AG20443 (cell line): ENCODE measurements around the gene APOL2.
A peak's percentile ranks its signal among the peaks of the same experiment; 100 is the strongest.
"Not testable (repeated sequence)": the region's sequence is repeated elsewhere in the genome, so short reads cannot be mapped to it uniquely, and the experiment has no call there.

ENCODE experiments used
- DNase-seq: peaks from one replicate; pipeline ENCODE4 v3.0.0; 2012; ENCODE audit warnings: low spot score, mixed read lengths

APOL2 gene

GRCh38 chr22:36197514-36198146 is 41.7 kb downstream of the APOL2 start:
- no peak for DNase-seq

- peak; percentile 29 for DNase-seq
Observed at GRCh38 chr22:36197065-36197440, 42.3 kb downstream of the APOL2 start.

DNA sequence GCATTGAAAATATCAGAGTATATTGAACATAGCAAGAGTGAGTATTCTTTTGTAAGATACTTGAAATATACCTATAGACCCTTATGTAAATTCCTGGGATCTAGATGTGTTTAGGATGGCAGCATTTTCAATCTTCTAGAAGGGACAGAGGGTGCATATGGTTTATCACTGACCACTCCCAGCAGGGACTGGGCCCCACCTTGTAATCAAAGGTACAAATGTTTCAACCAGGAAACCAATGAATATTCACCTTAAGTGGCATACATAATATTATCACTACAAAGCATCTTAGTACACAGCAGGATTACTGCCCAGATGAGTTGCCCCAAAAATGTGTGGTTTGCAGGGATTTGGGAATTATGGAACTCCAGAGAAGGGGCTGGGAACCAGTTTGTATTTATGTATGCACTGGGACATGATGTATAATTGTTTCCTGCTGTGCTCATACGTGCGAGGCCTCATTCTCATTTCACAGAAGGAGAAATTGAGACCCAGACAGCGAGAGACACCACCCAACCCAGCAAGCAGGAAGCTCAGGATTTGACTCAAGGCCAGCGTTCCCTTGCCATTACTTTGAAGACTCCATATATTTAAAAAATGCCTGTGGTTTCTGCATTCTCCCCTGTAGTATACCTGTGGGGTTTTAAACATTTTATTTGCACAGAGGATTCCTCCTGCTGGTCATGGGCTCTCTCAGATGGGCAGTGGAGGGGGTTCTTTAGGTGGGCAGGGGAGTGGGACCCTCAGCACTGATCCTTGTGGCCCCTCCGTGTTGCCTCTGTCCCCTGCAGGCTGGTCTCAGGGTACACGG is 42.9 kb downstream of the APOL2 start:
- DNase-seq = no peak

DNA sequence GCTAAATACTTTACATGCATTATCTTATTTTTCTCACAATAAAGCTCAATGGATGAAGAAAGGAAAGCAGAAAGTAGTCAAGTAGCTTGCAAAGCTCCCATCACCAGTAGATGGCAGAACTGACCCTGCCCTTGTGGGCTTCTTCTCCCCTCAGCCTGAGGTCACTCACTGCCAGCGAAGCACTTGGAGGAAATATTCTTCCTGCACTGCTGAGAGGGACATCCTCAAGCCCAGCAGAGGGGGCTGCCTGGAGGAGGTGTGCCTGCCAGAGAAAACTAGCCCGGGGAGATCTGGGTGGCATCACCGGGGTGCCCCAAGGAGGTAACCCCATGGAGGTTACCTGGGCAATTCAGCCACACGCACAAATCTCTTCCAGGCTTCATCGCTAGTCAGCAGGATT is 44.4 kb downstream of the APOL2 start:
- peak; percentile 72 for DNase-seq

GRCh38 chr22:36194385-36194784 is 44.9 kb downstream of the APOL2 start:
- DNase-seq = no peak

DNA sequence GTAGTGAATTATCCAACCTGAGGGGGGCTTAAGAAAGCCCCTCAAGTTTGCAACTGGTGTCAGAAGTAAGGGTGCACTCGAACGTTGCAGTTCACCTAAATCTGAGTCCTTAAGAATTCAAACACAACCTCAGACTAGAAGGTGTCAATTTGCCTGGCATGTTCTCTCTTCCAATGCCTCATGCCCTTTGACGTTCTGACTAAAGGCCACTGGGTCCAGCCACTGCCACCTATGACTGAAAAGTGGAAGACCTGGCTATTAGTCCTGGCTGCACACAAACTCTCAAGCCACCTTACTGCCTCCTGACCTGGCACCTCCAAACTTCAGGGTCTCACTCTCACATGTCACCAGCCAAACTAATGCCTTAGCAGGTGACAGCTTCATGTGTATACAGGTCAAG is 45.8 kb downstream of the APOL2 start:
- DNase-seq = no peak

GRCh38 chr22:36193171-36193570 is 46.2 kb downstream of the APOL2 start:
- DNase-seq = no peak

DNA sequence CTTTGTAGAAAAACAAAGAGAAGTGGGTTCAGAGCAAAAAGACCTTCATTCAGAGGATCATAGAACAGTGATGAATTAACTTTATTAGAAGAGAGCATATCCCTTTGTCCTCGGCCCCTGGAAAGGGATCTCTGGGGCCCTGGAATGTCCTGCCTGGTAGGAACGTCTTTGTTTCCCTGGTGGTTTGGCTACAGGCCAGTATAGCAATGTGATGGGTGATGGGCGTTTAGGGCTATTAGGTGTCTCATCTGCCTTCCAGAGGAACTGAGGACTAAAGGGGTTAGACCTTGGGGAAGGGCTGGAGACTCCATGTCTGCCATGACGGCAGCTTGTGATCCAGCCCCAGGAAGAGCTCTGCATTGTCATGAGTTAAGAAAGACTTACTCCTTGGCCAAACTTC is 46.8 kb downstream of the APOL2 start:
- DNase-seq = no peak

DNA sequence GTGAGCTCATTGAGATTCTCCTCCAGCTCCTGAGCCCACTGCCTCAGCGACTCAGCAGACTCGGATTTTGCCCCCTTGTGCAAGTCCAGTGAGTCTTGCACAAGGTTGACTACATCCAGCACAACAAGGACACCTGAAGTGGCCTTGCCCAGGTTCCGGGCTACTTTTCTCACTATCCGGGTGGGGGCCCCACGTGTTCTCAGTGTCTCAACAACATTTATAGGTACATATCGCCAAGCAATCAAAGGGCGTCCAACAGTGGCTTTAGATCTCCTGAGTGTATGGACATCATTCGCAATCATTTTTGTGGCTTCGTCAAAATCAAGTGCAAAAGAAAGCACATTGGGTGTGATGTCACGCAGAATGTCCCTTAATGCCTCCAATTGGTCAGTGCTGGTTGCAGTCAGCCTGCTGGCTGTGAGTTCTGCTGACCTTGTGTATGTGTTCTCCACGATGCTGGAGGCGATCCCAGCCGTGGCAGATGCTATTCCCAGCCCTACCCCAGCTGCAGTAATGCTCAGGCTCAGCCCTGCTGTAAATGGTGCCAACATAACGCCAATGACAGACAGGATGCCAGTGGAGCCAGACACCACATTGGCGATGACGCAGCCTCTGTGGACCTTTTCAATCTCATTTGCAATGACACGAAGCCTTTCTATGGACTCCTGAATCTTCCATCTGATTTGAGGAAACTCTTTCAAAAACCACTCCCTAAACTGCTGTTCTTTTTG is 48.1 kb downstream of the APOL2 start:
- DNase-seq = peak; percentile 88

GRCh38 chr22:36187862-36188261 is 51.5 kb downstream of the APOL2 start:
- DNase-seq = not testable (repeated sequence)

GRCh38 chr22:36185828-36186624 is 53.3 kb downstream of the APOL2 start:
- no peak for DNase-seq

DNA sequence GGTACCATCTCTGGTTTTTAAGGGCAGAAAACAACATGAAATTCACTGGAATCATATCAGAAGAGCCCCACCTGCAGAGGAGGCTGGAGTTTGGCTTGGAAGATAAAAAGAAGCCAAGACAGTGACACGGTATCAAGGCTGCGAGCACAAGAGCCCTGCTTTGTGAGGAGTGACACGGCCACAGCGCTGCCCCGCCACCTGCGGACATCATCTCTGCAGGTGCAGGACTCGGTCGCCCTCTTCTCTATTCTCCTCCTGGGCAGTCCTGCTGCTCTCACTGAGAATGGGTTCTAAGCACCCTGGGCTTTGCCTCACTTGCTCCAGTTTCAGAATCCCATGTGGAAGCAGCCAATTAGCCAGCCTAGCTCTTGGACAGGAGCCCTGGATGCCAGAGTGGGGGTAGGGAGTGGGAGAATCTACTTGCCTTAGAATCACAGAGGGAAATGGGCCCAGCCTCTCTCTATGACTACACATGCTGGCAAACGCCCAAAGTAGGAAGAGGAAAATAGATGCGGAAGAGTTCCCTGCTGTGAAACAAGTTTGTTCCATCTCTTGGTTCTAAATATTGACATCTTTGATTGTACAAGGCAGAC is 54.8 kb downstream of the APOL2 start:
- peak; percentile 72 for DNase-seq

DNA sequence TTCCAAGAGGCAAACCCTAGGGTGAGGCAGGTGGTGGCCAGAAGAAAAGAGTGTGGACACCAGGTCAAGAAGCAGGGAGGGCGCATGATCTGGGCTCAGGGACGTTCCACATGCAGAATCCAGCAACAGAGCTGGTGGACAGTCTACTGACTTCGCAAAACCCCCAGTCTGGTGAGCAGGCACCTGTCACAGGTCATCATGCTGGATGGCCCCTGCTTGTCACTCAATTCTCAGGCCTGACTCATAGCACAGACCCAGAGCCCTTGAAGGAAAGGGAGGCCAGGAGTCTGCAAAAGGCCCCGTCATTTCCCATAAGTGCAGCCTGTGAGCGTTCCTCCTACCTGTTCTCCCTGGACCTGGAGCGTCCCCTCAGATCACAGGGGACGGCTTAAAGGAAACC is 55.9 kb downstream of the APOL2 start:
- DNase-seq = no peak

DNA sequence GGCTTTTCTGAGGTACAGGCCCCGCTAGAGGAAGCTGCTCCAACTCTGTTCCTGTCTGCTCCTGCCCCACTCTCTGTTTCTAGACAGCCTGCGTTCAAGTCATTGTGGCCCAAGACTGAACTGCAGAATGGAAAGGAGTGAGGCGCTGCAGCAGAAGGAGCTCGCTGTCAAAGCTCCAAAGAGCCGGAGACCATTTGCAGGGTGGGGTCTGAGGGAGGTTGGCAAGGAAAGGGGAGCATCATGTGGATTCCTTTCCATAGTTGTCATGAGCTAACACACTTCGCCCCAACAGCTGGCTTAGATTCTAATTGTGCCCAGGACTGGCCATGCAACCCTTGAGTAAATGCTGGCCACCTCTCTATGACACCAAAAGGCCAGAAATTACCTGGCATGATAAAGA is 56.5 kb downstream of the APOL2 start:
- peak; percentile 58 for DNase-seq

DNA sequence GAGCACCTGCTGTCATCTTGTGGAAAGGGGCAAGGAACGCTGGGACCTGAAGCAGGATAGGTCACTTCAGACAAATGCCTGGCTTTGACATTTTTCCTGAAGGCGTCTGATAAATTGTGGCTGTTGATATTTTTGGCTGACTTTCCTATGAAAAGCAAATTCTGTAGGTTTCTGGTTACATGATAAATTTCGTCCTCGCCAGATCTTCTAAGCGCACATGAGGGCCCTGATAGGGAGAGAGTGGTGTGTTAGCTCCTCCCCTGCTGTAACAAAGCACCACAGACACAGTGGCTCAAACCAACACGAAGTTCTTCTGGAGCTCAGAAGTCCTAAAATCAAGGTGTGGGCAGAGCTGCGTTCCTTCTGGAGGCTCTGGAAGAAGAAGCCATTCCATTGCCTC is 57.3 kb downstream of the APOL2 start:
- DNase-seq = no peak

DNA sequence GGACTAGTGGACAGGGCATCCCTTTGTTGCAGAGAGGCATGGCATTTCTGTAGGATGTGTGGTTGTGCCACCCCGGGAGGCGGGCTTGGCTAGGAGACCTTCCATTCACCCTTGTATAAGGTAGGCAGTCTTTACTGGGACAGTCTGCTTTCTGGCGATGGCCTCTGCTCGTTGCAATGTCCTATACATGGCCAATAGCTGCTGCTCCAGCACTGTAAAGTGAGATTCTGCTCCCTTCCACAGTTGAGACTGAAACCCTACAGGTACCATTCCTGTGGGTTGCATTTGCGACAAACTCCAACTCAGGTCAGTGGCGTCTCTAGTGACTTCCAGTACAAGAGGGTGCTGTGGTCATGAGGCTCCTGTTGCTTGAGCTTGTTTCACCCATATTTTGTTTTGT is 58.4 kb downstream of the APOL2 start:
- no peak for DNase-seq

GRCh38 chr22:36180038-36180880 is 59.1 kb downstream of the APOL2 start:
- DNase-seq = peak; percentile 89

DNA sequence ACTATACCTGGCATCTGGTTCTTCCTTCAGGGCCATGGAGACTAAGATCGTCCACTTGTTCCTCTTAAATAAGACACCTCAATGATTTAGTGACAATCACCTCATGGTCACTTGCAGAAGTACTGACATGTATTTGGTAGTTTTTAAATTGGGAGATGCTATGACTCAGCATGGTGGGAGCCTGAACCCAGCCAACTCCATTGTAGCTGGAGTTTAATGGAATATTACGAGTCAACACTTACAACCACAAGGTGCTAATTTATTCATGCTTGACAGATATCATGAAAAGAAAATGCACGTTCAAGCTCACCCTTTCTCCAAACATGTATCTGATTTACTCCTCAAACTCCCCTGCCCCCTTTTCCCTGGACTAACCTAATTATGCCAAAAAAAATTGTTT is 62.2 kb downstream of the APOL2 start:
- no peak for DNase-seq
